ENCODE data around the gene GP1BA. TPM values are rescaled to one million over a fixed set of nuclear protein-coding genes. Genes with fewer than 3 reads are reported as not detected.
A peak's percentile ranks its signal among the peaks of the same experiment; 100 is the strongest.

GP1BA gene
- total RNA-seq, 1 donor from 2014 or later = 0.55 TPM

DNA sequence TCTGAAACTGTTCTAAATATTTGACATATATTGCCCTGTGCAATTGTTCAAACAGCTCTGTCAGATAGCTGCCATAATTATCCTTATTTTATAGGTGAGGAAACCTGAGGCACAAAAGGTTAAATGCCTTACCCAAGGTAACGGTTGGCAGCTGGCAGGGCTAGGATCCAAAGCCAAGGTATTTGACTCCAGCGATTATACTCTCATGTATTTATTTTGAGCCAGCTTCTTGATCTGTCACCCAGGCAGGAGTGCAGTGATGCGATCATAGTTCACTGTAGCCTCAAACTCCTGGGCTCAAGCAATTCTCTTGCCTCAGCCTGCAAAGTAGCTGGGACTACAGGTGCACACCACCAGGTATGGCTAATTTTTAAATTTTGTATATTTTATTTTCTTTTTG is 26.0 kb downstream of the GP1BA start:
- intact Hi-C loops (cut with DNase I) = no loop called here
- DNase-seq (no peak), ATAC-seq (no peak)
- H3K4me1 ChIP-seq = peaks cover 4% of the 10 kb centered on the region
- peaks cover 29% of the 10 kb centered on the region for H3K36me3 ChIP-seq
- H3K9me3 ChIP-seq = no peaks in the 10 kb centered on the region
- H3K4me3 ChIP-seq = no peak overlapping the region
- H3K27me3 ChIP-seq = no peaks in the 10 kb centered on the region
- no peak for TF ChIP-seq CTCF (IDR thresholded peaks at IDR 0.05)
- no peak overlapping the region for H3K27ac ChIP-seq

- H3K4me1 ChIP-seq = no peaks in the 10 kb centered on the region
- no peak overlapping the region for H3K27ac ChIP-seq
- intact Hi-C loops (cut with DNase I) = no loop called here
- H3K27me3 ChIP-seq = no peaks in the 10 kb centered on the region
- peaks cover 29% of the 10 kb centered on the region for H3K36me3 ChIP-seq
- no peak overlapping the region for H3K4me3 ChIP-seq
- no peak for DNase-seq
- no peak for TF ChIP-seq CTCF (IDR thresholded peaks at IDR 0.05)
- no peak for ATAC-seq
- H3K9me3 ChIP-seq = no peaks in the 10 kb centered on the region
Measured at GRCh38 chr17:4959261-4959965, 27.3 kb downstream of the GP1BA start.

DNA sequence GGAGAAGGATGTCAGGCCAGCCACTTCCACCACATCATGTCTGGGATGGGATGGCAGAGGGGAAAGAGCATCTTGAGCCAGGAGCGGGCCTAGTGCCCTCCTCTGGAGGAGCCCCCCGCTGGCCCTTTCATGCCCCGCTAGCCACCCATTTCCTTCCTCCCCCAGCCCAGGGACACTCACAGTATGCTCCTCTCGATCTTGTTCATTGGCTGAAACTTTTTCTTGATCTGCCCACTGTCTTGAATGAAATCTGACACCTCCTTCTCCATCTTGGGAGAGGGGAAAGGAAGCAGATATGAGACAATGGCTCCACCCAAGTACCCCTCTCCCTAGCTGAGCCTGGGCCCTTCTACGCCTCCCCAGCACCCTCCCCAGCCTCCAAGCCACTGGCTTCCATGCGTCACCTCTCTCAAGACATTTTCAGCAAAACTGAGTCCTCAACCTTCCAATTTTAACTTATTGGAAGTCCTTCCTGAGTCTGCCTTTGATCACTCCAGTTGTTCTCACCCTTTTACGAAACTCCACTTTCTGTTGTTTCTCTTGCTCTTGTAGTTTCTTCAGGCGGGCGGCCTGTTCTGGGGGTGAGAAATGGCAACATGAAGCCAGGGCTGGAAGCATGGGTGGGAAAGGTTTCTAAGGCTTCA is 28.3 kb downstream of the GP1BA start:
- ATAC-seq (no peak), DNase-seq (no peak)
- Histone ChIP-seq H3K4me1 (no peaks in the 10 kb centered on the region), H3K4me3 (no peak overlapping the region), H3K9me3 (no peaks in the 10 kb centered on the region), H3K27me3 (no peaks in the 10 kb centered on the region), H3K36me3 (peaks cover 29% of the 10 kb centered on the region), H3K27ac (no peak overlapping the region)
- no peak for TF ChIP-seq CTCF (IDR thresholded peaks at IDR 0.05)
- intact Hi-C loops (cut with DNase I) = no loop called here

DNA sequence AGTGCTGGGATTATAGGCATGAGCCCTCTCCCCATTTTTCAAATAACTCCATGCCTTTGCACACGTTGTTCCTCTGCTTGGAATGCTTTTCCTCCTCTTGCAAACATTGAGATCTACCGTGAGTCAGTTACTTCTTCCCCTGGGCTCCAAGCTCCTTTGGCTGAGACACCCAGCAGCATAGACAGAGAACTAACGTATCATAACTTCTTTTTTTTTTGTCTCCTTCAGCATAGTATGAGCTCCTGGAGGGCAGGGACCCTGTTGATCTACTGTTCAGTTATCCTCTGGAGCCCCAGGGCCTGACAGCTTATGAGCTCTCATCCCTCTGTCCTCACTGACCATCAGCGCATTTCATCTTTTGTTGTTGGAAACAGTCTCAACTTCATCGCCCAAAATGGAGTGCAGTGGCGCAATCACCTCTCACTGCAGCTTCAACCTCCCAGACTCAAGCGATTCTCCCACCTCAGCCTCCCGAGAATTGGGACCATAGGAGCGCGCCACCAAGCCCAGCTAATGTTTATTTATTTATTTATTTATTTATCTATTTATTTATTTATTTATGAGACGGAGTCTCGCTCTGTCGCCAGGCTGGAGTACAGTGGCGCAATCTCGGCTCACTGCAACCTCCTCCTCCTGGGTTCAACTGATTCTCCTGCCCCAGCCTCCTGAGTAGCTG is 33.4 kb downstream of the GP1BA start:
- H3K4me1 ChIP-seq = peaks cover 25% of the 10 kb centered on the region
- no peaks in the 10 kb centered on the region for H3K27me3 ChIP-seq
- DNase-seq (peak; percentile 53), ATAC-seq (no peak)
- no peak overlapping the region for H3K4me3 ChIP-seq
- TF ChIP-seq CTCF (IDR thresholded peaks at IDR 0.05) = no peak
- H3K9me3 ChIP-seq = no peaks in the 10 kb centered on the region
- no peak overlapping the region for H3K27ac ChIP-seq
- H3K36me3 ChIP-seq = peaks cover 15% of the 10 kb centered on the region
- intact Hi-C loops (cut with DNase I) = no loop called here

DNA sequence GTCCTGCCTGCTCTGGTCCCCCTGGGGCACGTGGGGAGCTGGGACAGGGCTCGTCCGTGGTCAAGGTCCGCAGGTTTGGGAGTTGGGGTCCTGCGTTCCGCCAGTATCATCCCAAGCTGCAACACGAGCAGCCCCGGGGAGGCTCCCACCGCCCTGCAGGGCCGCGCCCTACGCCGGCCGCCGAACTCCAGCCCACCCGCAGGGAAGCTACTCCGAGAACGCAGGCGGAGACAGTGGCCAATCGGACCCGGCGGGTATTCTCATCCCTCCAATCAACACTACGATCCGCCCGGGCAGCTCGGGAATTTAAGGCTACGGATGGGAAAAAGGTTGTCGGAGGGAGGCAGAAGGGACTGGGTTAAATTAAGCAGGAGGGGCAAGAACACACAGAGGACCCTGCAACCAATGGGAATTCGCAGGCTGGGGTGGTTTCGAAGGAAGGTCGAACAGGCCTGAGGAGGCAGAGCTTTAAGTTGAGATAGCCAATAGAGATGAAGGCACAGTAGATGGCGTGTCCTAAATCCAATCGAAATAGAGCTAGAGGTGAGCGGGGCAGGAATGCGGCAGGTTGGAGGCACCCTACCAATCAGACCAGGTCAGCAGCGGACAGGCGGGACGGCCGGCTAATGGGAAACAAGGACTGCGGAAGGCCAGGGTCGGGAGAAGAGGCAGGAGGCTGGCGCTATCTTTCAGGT is 34.9 kb downstream of the GP1BA start:
- H3K9me3 ChIP-seq = no peaks in the 10 kb centered on the region
- H3K27me3 ChIP-seq = no peaks in the 10 kb centered on the region
- TF ChIP-seq CTCF (IDR thresholded peaks at IDR 0.05) = no peak
- H3K4me1 ChIP-seq = peaks cover 25% of the 10 kb centered on the region
- peaks cover 14% of the 10 kb centered on the region for H3K36me3 ChIP-seq
- H3K4me3 ChIP-seq = peak overlapping the region; percentile 71
- DNase-seq = peak; percentile 98
- intact Hi-C loops (cut with DNase I) = no loop called here
- H3K27ac ChIP-seq = peak overlapping the region; percentile 96
- ATAC-seq = peak; percentile 92

All from upper lobe of right lung (tissue), 1 donor.